Measurements from ENCODE around the gene SELENOS.
A peak's percentile ranks its signal among the peaks of the same experiment; 100 is the strongest.

Gene SELENOS

GRCh38 chr15:101256757-101257156 is 20.5 kb downstream of the SELENOS start:
- no peak for FAIRE-seq
- DNase-seq (ENCODE audit: insufficient read length, low spot score), result no peak
- TF ChIP-seq POLR2A (IDR thresholded peaks at IDR 0.05; ENCODE audit: low read depth, low read length), result no peak

GRCh38 chr15:101255615-101256241 is 21.6 kb downstream of the SELENOS start:
- TF ChIP-seq POLR2A (IDR thresholded peaks at IDR 0.05; ENCODE audit: low read depth, low read length), result no peak
- DNase-seq (ENCODE audit: insufficient read length, low spot score) (no peak), FAIRE-seq (no peak)

GRCh38 chr15:101255051-101255395 is 22.3 kb downstream of the SELENOS start:
- DNase-seq (ENCODE audit: insufficient read length, low spot score) (no peak), FAIRE-seq (no peak)
- no peak for TF ChIP-seq POLR2A (IDR thresholded peaks at IDR 0.05; ENCODE audit: low read depth, low read length)

- no peak for FAIRE-seq
Measured at GRCh38 chr15:101254157-101255050, 22.9 kb downstream of the SELENOS start.

GRCh38 chr15:101252836-101253235 is 24.4 kb downstream of the SELENOS start:
- no peak for FAIRE-seq
- no peak for DNase-seq (ENCODE audit: insufficient read length, low spot score)
- TF ChIP-seq POLR2A (IDR thresholded peaks at IDR 0.05; ENCODE audit: low read depth, low read length), result no peak

More at GRCh38 chr15:101254157-101255050, 22.9 kb downstream of the SELENOS start:
- no peak for DNase-seq (ENCODE audit: insufficient read length, low spot score)
- TF ChIP-seq POLR2A (IDR thresholded peaks at IDR 0.05; ENCODE audit: low read depth, low read length), result no peak

GRCh38 chr15:101251830-101252820 is 25.2 kb downstream of the SELENOS start, which contains the start of gene CHSY1:
CHSY1 (minus strand) TSS chr15:101252048; CDS start chr15:101251456, 592 bp downstream.
- peak; percentile 92 for TF ChIP-seq POLR2A (IDR thresholded peaks at IDR 0.05; ENCODE audit: low read depth, low read length)
- DNase-seq (ENCODE audit: insufficient read length, low spot score) (peak; percentile 71), FAIRE-seq (no peak)

GRCh38 chr15:101250873-101251829 is 26.1 kb downstream of the SELENOS start:
- FAIRE-seq (no peak), DNase-seq (ENCODE audit: insufficient read length, low spot score) (no peak)

GRCh38 chr15:101250341-101250831 is 26.9 kb downstream of the SELENOS start:
- TF ChIP-seq POLR2A (IDR thresholded peaks at IDR 0.05; ENCODE audit: low read depth, low read length), result no peak
- DNase-seq (ENCODE audit: insufficient read length, low spot score) (peak; percentile 66), FAIRE-seq (no peak)

More at GRCh38 chr15:101250873-101251829, 26.1 kb downstream of the SELENOS start:
- no peak for TF ChIP-seq POLR2A (IDR thresholded peaks at IDR 0.05; ENCODE audit: low read depth, low read length)

- FAIRE-seq (no peak), DNase-seq (ENCODE audit: insufficient read length, low spot score) (no peak)
- no peak for TF ChIP-seq POLR2A (IDR thresholded peaks at IDR 0.05; ENCODE audit: low read depth, low read length)
Measured at GRCh38 chr15:101248274-101248673, 29.0 kb downstream of the SELENOS start.

GRCh38 chr15:101246824-101247745 is 30.2 kb downstream of the SELENOS start:
- no peak for FAIRE-seq
- no peak for DNase-seq (ENCODE audit: insufficient read length, low spot score)
- TF ChIP-seq POLR2A (IDR thresholded peaks at IDR 0.05; ENCODE audit: low read depth, low read length), result no peak

- TF ChIP-seq POLR2A (IDR thresholded peaks at IDR 0.05; ENCODE audit: low read depth, low read length), result no peak
- FAIRE-seq (no peak), DNase-seq (ENCODE audit: insufficient read length, low spot score) (no peak)
Measured at GRCh38 chr15:101246391-101246790, 30.9 kb downstream of the SELENOS start.

Measured in H54 (cell line).